Glomerular visceral epithelial cell (primary cell): ENCODE measurements around the gene GPX3.
A peak's percentile ranks its signal among the peaks of the same experiment; 100 is the strongest.

ENCODE experiments used
- DNase-seq: peaks from one replicate; pipeline ENCODE4 v3.0.0-alpha.2; 2016; ENCODE audit errors: extremely low spot score

The GPX3 gene

DNA sequence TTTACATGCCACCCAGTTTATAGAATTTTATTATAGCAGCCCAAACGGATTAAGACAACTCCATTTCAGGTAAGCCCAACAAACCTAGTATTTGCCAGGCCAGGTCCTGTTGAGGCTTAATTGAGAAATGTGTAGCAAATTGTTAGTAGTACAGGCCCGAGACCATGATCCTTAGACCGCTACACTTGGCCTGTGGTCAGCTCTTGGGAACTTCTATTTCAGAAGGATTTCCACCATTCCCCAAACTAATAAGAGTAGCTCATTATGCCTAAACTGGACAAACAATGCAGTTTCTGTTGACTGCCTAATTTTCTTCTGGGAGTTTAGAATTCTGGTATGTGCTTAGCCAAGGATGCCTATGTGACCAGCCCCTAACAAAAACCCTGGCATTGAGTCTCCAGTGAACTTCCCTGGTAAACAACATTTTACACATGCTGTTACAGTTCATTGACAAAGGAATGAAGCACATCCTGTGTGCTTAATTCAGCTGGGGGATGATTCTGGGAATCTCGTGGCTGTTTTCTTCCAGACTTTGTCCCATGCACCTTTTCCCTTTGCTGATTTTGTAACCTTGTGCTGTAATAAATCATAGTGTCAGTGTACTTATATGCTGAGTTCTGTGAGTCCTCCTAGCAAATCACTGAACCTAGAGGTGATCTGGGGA, 5.6 kb upstream of the GPX3 start:
- peak; percentile 58 for DNase-seq

DNA sequence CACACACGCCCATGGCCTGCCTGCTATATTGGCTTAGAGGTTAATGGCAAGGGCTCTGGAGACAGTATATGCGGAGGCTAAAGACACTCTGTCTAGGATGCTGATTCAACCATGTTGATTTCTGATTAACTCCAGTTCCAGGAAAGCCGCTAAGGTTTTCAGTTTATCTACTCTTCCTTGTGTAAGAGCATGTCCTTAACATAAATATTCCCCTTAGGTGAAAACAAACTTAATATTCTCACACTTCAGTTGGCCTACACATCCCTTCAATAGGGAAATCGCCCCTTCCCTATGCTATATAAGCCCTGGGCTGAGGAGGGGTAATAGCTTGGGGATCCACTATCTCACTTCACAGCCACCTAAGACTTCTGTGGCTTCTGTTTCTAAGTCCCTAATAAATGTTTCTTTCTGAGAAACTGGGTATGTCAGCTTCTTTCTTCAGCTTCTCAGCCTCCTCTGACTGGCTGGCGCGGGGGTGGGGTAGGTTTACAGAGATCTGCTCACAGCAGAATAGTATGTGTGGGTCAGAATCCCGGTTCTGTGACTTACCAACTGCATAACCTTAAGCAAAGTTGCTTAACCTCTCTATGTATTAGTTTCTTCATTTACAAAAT, 4.3 kb upstream of the GPX3 start:
- DNase-seq = no peak

DNA sequence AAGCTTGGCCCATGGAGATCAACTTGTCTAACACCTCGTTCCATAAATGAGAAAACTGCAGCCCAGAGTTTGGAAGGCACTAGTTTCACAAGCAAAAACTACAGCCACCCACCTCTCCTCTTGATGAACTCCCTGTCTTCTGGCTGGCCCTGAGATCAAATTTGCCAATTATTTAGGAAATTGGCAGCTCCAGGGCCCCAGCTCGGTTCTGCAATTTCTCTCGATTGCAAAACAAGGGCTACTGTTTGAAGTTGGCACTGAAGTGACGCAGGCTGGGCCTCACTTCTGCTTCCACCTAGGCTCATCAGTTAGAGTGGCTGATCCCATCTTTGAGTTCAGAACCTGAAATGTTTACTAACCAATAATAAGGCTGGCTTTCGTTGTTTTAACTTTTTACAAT, 3.7 kb upstream of the GPX3 start:
- DNase-seq = no peak

DNA sequence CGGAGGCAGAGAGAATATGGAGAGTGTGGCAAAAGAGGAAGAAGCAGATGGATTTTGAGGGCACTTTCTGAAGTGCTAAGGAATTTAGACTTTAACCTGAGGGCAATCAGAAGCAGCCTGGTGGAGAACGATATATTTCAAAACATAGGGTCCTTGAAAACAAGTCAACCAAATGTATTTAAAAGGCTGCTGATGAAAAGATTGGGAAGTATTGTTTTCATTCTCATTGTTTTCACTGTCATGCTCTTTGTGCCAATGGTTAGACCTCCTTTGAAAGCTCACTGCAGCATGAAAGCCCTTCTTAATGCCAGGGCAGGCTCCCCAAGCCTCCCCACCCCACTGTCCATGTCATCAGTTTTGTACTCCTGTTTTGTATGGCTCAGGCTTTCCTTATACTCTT, 2.5 kb upstream of the GPX3 start:
- no peak for DNase-seq

DNA sequence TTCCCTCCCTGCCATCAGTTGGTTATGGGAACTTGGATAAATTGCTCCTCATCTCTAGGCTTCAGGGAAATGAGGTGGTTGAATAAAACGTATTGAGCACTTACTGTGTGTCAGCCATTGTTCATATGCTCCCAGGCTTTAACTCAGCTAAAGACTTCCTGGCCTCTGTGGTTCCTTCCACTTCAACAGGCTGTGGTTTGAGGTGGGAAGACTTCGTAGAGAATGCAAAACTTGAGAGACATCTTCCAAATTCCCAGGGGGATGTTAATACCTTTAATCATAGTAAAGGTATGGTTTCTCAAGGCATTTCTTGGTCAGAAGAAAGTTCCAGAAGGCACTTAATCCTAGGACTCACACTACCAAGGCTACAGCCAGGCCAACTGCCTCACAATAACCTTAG, 1.5 kb upstream of the GPX3 start:
- DNase-seq = peak; percentile 46

DNA sequence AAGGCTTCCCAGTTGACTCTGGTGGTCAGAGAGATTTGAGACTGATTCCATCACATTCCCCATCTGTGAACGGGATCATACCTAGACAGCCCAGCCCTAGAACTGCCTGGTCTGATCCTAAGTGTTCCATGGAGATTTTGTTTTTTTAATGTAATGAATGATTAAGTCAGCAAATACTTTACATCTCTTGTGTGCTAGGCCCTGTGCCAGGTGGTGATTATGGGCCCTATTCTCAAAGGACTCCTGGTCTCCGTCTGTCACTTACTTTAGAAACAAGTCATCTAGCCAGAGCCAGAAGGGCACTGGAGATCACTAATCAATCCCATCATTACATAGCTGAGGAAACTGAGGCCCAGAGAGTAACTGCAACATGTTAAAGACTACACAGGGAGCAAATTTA, 1.1 kb upstream of the GPX3 start:
- no peak for DNase-seq

DNA sequence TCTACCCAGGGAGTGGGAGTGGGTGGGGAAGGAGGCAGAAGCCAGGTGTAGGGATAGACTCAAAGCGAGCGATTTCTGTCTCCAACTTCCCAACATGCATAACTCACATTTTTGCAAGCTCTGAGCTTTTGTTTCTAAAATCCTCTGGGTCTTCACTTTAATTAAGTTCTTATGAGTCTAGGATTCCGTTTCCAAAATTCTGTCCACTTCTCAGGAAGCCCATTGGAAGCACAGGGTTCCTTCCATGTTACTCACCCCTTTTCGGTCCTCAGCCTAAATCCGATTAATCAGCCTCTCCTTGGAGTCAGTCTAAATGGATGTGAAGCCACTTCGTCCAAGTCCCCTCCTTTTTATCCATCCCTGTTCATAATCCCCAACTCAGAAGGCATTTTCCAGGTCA, 1.4 kb downstream of the GPX3 start:
- no peak for DNase-seq

DNA sequence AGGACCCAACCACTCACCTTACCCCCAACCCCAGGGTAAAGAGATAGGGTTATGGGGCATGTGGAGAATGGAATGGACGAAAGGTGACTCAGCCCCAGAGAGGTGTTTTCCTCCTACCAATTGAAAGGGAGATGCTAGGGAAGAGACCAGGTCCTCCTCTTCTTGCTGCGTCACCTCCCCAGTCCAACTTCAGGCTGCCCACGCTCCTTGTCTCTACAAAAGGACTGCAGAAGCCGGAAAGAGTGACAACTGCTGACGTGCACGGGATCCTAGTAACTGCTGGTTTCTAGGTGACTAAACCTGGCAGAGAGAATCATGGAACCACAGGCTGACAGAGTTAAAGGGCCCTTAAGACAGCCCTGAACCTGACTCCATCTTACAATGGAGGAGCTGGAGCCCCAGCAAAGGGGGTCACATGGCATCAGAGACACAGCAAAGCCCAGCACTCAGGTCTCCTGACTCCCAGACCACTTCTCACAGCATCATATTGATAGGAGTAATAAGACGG, 2.2 kb downstream of the GPX3 start:
- no peak for DNase-seq

DNA sequence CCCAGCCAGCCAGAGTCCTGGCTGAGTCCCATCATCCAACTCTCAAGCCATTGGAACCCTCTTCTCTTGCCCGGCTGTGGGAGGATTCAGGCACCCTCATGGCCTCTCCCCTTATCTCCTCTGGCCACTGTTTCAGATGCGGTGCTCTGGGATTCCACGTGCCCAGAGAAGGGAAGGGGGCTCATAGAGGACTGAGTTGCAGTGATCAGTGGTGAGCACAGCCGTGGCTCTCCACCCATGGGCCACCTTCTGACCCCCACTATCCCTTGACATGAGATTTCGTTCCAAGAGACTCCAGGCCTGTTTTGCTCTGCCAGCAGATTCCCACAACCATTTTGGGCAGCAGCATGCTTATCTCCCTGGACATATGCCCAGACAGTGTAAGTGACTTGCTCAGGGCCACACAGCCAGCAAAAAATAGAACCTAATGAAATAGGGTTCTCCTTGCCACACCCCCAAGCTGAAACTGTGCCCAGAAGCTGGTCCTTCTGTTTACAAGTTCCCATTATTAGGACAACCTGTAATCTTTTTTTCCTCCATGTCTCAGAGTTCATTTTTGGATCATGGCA, 2.7 kb downstream of the GPX3 start:
- DNase-seq = no peak

DNA sequence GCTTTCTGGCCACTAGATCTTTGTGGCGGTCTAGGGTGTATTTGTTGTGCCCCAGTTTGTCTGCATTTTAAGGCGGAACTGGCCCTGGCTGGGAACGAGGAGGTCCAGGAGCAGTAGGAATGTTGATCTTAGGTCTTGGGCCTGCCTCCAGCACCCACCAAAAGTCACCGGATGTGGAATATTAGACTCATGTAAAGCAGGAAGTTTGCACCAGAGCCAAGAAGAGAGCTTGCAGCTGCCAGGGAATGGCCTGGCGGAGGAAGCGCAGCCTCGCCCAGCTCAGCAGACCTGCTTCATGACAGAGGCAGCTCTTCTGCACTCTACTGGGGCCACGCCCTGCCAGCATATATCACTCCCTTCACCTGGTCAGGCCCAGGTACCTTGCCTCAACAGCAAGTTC, 3.3 kb downstream of the GPX3 start:
- DNase-seq = peak; percentile 46

DNA sequence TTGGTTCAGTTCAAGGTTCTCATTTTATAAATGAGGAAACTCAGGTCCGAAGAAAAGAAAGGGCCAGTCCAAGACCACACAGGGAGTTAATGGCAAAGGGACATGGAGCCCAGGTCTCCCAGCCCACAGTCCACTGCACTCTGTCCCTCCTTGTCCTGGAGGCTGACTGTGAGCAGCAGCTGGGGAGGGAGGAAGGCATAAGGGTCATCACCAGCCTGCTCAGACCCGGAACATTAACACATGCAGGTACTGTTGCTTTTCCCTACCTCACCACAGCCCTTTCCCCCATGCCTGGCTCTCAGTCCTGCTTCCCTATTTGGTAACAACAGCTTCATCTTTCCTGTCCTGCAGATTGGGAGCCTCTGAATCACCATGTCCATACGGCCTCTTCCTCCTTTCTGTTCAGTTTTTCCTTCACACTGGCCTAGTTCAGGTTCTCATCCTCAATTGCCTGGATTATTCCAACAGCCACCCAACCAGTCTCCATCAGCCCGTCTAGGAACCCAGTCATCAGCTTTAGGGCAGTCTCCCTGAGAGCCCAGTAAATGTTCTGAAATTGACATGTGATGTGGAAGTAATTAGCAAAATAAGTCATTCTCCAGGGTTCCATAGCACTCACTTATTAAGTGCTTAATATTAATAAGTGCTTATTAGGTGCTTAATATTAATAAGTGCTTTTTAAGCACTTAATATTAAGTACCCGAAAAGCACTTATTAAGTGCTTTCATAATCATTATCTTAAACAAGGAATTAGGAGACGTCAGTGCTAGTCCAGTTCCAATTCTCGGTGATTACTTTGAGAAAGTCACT, 4.3 kb downstream of the GPX3 start:
- peak; percentile 27 for DNase-seq

DNA sequence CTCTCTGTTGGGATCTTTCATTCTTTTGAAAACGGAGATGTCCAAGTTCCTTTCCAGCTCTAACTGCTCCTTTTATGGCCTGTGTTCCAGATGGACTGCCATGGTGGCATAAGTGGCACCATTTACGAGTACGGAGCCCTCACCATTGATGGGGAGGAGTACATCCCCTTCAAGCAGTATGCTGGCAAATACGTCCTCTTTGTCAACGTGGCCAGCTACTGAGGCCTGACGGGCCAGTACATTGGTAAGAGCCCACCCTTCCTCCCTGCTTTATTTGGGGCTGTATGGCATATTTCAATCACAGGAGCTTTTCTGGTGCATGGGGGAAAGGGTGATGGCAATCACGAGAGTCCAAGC, 4.8 kb downstream of the GPX3 start:
- no peak for DNase-seq

DNA sequence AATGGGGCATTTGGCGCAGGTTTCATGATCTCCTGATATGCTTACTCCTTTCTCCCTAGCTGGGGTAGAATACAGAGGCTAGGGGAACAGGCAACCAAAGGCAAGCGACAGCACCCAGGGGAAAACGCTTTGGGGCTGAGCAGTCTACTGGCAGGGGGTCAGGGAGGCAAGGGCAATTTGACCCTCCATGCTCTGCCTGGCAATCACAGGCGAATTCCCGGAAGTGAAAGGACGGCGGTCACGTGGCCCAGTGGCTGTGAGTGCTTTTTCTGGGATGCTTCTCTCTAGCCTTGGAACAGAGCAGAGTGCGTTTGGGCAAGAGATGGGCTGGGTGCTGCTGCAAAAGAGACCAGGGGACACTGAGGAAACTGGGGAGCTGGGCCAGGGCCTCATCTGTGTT, 5.7 kb downstream of the GPX3 start:
- no peak for DNase-seq

DNA sequence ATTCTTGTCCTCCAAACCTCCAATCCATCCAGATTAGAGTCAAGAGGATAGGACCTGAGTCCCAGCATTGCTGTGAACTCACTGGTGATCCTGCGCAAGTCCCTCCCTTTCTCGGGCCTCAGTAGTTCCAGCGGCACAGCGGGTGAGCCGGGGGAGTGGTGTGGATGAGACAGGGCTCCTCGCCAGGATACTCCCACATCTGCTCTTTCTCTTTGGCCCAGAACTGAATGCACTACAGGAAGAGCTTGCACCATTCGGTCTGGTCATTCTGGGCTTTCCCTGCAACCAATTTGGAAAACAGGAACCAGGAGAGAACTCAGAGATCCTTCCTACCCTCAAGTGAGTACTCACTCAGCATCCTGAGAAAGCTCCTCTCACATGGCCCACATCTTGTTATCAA, 6.3 kb downstream of the GPX3 start:
- no peak for DNase-seq

DNA sequence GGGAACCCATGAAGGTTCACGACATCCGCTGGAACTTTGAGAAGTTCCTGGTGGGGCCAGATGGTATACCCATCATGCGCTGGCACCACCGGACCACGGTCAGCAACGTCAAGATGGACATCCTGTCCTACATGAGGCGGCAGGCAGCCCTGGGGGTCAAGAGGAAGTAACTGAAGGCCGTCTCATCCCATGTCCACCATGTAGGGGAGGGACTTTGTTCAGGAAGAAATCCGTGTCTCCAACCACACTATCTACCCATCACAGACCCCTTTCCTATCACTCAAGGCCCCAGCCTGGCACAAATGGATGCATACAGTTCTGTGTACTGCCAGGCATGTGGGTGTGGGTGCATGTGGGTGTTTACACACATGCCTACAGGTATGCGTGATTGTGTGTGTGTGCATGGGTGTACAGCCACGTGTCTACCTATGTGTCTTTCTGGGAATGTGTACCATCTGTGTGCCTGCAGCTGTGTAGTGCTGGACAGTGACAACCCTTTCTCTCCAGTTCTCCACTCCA, 7.6 kb downstream of the GPX3 start:
- no peak for DNase-seq

DNA sequence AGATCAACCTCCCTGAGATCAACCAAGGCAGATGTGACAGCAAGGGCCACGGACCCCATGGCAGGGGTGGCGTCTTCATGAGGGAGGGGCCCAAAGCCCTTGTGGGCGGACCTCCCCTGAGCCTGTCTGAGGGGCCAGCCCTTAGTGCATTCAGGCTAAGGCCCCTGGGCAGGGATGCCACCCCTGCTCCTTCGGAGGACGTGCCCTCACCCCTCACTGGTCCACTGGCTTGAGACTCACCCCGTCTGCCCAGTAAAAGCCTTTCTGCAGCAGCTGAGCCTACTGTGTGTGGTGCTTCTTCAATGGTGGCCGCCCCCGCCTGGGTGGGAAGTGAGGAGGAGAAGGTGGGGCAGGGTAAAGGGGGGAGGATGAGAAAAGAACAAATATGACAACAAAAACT, 8.3 kb downstream of the GPX3 start:
- DNase-seq = no peak

DNA sequence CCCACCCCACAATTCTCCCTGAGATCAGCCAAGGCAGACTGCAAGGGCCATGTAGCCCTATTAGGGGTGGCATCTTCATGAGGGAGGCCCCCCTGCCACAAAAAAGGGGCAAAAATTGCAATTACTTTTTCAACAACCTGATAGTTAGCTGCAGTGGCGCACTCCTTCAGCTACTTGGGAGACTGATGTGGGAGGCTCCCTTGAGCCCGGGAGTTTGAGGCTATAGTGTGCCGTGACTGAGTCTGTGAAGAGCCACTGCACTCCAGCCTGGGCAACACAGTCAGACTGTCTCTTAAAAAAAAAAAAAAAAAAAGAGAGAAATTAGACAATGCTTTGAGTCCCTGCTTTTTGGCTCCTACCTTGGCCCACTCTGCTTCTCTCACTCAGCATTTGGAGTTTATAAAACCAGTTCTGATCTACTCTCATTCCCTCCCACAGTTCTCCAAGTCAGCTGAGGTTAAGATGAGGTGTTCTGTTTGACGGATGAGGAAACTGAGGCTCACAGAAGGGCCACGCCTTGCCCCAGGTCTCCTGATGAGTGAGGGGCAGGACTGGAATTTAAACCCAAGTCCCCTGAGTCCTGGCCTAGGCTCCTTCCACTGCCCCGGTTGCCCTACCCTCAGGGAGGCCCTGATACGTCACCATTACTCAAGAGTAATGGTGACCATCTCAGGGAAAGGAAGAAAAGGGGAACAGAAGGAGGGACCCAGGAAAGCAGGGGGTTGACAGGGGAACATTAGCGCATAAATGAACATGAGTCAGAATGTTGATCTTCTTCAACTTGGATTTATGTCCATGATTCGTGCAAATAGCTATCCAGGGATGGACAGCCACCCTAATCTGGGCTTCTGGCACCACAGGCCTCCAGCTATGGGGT, 9.0 kb downstream of the GPX3 start:
- DNase-seq = no peak

DNA sequence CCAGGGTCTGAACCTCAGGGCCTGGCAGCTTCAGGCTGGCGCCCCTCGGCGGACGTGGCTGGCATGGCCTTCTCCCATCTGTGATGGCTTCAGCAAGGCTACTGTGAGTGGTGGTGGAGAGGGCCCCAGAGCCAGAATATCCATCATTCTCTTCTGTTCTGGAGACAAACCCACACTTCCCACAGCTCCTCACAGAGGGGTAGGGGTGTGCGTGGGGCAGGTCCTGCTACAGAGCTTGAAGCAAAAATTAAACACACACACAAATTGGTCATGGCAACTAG, 9.6 kb downstream of the GPX3 start:
- DNase-seq = no peak

DNA sequence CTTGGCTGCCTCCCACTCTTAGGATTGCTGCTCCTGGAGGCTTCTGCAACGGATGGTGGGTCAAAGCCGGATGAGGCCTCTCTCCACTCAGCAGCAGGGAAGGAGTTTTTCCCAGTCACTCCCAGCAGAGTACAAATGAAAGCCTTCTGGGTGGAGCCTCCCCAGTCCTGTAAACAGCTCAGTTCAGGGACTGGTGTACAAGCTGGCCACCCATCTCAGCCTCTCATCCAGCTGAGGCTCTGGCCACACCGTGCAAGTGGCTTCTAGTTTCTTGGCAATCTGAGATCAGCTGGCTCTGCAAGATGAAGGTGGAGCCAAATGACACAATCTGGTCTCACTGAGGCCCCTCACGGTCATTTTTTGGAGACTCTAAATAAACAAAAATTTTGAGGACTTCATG, 10.0 kb downstream of the GPX3 start:
- DNase-seq = no peak

DNA sequence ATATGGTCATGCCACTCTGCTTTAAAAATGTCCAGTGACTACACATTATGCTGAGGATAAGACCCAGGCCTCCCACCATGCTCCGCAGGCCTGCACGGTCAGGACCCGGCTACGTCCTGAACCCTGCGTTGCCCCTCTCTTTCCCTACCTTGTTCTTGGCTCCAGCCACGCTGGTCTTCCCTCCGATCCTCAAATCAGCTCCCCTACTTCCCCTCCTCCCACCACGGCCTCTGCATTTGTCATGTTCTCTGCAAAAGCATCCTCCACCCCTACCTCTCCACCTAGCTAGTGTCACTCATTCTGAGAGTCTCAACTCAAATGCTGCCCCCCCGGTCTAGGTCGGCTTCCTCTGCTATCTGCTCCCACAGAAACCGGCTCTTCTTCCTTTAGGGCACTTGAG, 11.2 kb downstream of the GPX3 start:
- no peak for DNase-seq

DNA sequence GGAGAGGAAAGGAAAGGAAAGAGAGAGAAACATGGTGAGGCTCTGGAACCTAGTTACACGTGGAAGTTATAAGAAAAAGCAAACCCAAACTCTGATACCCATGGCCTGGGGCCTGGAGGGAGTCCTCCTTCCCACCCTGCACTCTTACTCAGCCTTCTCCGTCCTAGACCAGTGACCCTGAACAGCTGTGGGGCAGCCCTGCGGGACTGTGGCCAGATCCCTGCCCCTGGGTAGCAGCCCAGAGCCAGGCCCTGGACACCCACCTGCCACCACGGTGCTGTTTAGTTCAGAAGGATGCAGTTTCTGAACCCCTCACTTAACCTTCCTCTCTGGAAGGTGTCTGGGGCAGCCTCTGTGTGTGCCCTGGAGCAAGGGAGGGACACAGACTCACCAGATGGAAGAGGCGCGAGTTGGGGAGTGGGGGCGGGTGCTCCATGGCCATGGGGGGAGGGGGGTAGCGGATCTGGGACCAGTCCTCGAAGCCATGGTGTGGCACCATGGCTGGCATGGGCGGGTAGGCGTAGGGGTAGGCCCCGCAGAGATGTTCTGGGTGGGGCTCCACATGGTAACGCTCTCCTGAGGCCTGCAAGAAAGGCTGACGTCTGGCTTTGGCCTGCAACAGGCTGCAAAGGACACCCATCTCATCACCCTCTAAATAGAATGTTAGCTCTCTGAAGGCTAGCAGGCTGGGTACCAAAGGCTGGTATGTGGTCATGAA, 13.0 kb downstream of the GPX3 start:
- DNase-seq = no peak
